Ovary (tissue), 3 donors: ENCODE measurements around the gene SLC25A41.

Experiments used
- EP300 ChIP-seq: sonication (generic); formaldehyde crosslinking; IDR thresholded peaks from one replicate; pipeline ENCODE4 v1.6.1; 2017; ENCODE audit warnings: antibody characterized with exemption
- POLR2A ChIP-seq: fragments of 450-650 bp; IDR thresholded peaks from one replicate; pipeline ENCODE4 v1.6.1; 2017; ENCODE audit warnings: antibody characterized with exemption, mild to moderate bottlenecking, moderate library complexity
- TF ChIP-seq, protein P1 (sequence below), 3 donors: fragments of 450-650 bp in 2 of 3; fragments of 200-600 bp in 1 of 3; IDR thresholded peaks; one replicate each; pipeline versions ENCODE4 v1.5.1 to v1.8.0; 2016 to 2022; ENCODE audit warnings: antibody characterized with exemption in 3 of 3, mild to moderate bottlenecking in 1 of 3
- donor health status: DM: no; HTN: no; CAD: no.

DNA sequence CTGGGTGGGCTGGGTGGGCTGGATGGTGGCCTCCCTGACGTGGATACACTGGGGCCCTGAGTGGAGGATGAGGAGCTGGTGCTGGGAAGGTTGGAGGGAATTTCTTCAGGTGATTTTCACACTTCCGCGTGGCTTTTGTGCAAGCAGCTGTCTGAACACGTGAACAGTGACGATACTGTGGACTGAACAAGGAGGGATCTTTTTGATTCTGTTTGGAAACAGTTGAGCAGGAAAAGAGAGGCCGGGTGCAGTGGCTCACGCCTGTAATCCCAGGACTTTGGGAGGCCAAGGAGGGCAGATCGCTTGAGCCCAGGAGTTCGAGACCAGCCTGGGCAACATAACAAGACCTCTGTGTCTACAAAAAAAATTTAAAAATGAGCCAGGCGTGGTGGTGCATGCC lies 31.5 kb downstream of the SLC25A41 start:
- TF ChIP-seq, protein P1, sequence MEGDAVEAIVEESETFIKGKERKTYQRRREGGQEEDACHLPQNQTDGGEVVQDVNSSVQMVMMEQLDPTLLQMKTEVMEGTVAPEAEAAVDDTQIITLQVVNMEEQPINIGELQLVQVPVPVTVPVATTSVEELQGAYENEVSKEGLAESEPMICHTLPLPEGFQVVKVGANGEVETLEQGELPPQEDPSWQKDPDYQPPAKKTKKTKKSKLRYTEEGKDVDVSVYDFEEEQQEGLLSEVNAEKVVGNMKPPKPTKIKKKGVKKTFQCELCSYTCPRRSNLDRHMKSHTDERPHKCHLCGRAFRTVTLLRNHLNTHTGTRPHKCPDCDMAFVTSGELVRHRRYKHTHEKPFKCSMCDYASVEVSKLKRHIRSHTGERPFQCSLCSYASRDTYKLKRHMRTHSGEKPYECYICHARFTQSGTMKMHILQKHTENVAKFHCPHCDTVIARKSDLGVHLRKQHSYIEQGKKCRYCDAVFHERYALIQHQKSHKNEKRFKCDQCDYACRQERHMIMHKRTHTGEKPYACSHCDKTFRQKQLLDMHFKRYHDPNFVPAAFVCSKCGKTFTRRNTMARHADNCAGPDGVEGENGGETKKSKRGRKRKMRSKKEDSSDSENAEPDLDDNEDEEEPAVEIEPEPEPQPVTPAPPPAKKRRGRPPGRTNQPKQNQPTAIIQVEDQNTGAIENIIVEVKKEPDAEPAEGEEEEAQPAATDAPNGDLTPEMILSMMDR (IDR thresholded peaks at IDR 0.05) = no peak
- TF ChIP-seq POLR2A (no peak), EP300 (no peak)
